ENCODE data around the gene CFAP107. TPM values are rescaled to one million over a fixed set of nuclear protein-coding genes. Genes with fewer than 3 reads are reported as not detected.

The CFAP107 gene
- total and polyA plus RNA-seq, 2 of the 13 experiments (the other 11 are each of a cell fraction or from before 2014, with no cell fraction given), result not detected

DNA sequence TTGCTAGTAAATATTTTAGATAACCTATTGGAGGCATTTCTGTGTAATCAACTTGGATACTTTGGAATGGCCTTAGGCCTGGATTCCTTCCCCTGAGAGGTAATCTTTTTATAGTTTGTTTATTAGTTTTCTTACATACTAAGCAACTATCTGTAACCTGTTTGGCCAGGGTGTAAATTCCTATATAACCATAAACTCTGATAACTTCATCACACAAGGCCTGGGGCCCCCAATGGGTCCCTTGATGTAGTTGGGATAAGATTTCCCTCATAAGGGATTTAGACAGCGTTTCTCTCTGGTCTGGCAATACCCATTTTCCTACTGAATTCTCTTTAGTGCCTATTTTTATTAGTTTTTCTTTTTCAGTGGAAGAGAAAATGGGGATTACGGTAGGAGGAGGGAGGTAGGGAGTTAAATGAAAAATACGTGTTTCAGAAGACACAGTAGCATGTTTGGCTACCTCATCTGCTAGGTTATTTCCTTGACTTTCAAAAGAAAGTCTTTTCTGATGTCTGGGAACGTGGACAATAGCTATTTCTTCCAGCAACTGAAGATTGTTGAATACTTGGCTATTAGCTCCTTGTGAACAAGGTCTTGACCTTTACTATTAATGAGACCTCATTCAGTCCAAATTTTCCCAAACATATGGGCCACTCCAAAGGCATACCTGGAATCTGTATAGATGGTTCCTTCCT lies 37.5 kb upstream of the CFAP107 start:
- Histone ChIP-seq H3K79me2 (ENCODE audit: insufficient read depth, low read length) (no peaks in the 10 kb centered on the region), H3K9me3 (ENCODE audit: low read length) (no peaks in the 10 kb centered on the region), H3K36me3 (replicated peaks in 1 of 2; ENCODE audit: control insufficient read depth in 1 of 2, insufficient read depth in 2 of 2, low read length in 2 of 2) (no peaks in the 10 kb centered on the region), H2AFZ (ENCODE audit: low read length) (no peak overlapping the region), H3K9ac (ENCODE audit: insufficient read depth, low read depth, low read length) (no peak overlapping the region), H3K27ac (ENCODE audit: extremely low read length, insufficient read depth, low read length) (no peak overlapping the region), H4K20me1 (ENCODE audit: insufficient read depth, low read length) (no peaks in the 10 kb centered on the region), H3K4me1 (ENCODE audit: insufficient read depth, low read length) (no peaks in the 10 kb centered on the region), H3K27me3 (ENCODE audit: control insufficient read depth in 1 of 2, insufficient read depth in 2 of 2, low read length in 2 of 2) (peaks cover 1 to 8% of the 10 kb centered on the region in 2 experiments; a peak in 1 of 5 replicates), H3K4me2 (ENCODE audit: low read depth, low read length) (no peak overlapping the region), H3K4me3 (replicated peaks in 1 of 3; ENCODE audit: insufficient read depth in 1 of 3, low read depth in 2 of 3, low read length in 3 of 3) (no peak overlapping the region)
- no TSS peak for BruUV-seq (replicated peaks)
- FAIRE-seq (no peak), ATAC-seq (no peak), DNase-seq (ENCODE audit: low spot score) (no peak)
- intact Hi-C loops (cut with micrococcal nuclease; ENCODE audit: unreplicated experiment) (no loop called here), in situ Hi-C loops (cut with HindIII; ENCODE audit: extremely low pct_ligation_motif_present, low pct_unique_long_range_greater_than_20kb) (no loop called here)
- POLR2A ChIA-PET, result no interaction called here
- CTCF ChIA-PET (ENCODE audit: low intra/inter-chr PET ratio, low total read pairs), result no interaction called here
- TF ChIP-seq BRCA1 (CRISPR knock-in tag; IDR thresholded peaks at IDR 0.05) (no peak), ZNF34 (CRISPR knock-in tag; IDR thresholded peaks at IDR 0.05; ENCODE audit: borderline replicate concordance) (no peak), ZFP41 (CRISPR knock-in tag; IDR thresholded peaks at IDR 0.05; ENCODE audit: borderline replicate concordance) (no peak), ZBTB1 (CRISPR knock-in tag; IDR thresholded peaks at IDR 0.05; ENCODE audit: borderline replicate concordance) (no peak), FIP1L1 (IDR thresholded peaks at IDR 0.05; ENCODE audit: borderline replicate concordance, insufficient read depth, low read depth, low read length) (no peak), GATA4 (IDR thresholded peaks at IDR 0.05; ENCODE audit: borderline replicate concordance, low read depth) (no peak), MIXL1 (CRISPR knock-in tag; IDR thresholded peaks at IDR 0.05) (no peak), ZNF572 (CRISPR knock-in tag; IDR thresholded peaks at IDR 0.05) (no peak), ZNF263 (CRISPR knock-in tag; IDR thresholded peaks at IDR 0.05) (no peak), HDAC6 (IDR thresholded peaks at IDR 0.05; ENCODE audit: low read depth, low read length) (no peak), NONO (IDR thresholded peaks at IDR 0.05) (no peak), NONO (CRISPR knock-in tag; conservative IDR thresholded peaks at IDR 0.05) (no peak)
- TF ChIP-seq, protein P1, sequence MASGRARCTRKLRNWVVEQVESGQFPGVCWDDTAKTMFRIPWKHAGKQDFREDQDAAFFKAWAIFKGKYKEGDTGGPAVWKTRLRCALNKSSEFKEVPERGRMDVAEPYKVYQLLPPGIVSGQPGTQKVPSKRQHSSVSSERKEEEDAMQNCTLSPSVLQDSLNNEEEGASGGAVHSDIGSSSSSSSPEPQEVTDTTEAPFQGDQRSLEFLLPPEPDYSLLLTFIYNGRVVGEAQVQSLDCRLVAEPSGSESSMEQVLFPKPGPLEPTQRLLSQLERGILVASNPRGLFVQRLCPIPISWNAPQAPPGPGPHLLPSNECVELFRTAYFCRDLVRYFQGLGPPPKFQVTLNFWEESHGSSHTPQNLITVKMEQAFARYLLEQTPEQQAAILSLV (CRISPR knock-in tag; IDR thresholded peaks at IDR 0.05; ENCODE audit: borderline replicate concordance), result no peak
- TF ChIP-seq, protein P2, sequence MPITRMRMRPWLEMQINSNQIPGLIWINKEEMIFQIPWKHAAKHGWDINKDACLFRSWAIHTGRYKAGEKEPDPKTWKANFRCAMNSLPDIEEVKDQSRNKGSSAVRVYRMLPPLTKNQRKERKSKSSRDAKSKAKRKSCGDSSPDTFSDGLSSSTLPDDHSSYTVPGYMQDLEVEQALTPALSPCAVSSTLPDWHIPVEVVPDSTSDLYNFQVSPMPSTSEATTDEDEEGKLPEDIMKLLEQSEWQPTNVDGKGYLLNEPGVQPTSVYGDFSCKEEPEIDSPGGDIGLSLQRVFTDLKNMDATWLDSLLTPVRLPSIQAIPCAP (CRISPR knock-in tag; IDR thresholded peaks at IDR 0.05; ENCODE audit: low read depth), result no peak
- TF ChIP-seq, protein P3, sequence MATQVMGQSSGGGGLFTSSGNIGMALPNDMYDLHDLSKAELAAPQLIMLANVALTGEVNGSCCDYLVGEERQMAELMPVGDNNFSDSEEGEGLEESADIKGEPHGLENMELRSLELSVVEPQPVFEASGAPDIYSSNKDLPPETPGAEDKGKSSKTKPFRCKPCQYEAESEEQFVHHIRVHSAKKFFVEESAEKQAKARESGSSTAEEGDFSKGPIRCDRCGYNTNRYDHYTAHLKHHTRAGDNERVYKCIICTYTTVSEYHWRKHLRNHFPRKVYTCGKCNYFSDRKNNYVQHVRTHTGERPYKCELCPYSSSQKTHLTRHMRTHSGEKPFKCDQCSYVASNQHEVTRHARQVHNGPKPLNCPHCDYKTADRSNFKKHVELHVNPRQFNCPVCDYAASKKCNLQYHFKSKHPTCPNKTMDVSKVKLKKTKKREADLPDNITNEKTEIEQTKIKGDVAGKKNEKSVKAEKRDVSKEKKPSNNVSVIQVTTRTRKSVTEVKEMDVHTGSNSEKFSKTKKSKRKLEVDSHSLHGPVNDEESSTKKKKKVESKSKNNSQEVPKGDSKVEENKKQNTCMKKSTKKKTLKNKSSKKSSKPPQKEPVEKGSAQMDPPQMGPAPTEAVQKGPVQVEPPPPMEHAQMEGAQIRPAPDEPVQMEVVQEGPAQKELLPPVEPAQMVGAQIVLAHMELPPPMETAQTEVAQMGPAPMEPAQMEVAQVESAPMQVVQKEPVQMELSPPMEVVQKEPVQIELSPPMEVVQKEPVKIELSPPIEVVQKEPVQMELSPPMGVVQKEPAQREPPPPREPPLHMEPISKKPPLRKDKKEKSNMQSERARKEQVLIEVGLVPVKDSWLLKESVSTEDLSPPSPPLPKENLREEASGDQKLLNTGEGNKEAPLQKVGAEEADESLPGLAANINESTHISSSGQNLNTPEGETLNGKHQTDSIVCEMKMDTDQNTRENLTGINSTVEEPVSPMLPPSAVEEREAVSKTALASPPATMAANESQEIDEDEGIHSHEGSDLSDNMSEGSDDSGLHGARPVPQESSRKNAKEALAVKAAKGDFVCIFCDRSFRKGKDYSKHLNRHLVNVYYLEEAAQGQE (IDR thresholded peaks at IDR 0.05; ENCODE audit: borderline replicate concordance in 1 of 2, low read depth in 1 of 2, low read length in 2 of 2), result no peak
- TF ChIP-seq, protein P4, sequence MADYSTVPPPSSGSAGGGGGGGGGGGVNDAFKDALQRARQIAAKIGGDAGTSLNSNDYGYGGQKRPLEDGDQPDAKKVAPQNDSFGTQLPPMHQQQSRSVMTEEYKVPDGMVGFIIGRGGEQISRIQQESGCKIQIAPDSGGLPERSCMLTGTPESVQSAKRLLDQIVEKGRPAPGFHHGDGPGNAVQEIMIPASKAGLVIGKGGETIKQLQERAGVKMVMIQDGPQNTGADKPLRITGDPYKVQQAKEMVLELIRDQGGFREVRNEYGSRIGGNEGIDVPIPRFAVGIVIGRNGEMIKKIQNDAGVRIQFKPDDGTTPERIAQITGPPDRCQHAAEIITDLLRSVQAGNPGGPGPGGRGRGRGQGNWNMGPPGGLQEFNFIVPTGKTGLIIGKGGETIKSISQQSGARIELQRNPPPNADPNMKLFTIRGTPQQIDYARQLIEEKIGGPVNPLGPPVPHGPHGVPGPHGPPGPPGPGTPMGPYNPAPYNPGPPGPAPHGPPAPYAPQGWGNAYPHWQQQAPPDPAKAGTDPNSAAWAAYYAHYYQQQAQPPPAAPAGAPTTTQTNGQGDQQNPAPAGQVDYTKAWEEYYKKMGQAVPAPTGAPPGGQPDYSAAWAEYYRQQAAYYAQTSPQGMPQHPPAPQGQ (CRISPR knock-in tag; IDR thresholded peaks at IDR 0.05; ENCODE audit: borderline replicate concordance), result no peak
- under 1% methylated on average over 4 of the region's 4 CpGs for WGBS (ENCODE audit: low lambda C conversion rate)
